Measurements from ENCODE around the gene EXD3.

DNA sequence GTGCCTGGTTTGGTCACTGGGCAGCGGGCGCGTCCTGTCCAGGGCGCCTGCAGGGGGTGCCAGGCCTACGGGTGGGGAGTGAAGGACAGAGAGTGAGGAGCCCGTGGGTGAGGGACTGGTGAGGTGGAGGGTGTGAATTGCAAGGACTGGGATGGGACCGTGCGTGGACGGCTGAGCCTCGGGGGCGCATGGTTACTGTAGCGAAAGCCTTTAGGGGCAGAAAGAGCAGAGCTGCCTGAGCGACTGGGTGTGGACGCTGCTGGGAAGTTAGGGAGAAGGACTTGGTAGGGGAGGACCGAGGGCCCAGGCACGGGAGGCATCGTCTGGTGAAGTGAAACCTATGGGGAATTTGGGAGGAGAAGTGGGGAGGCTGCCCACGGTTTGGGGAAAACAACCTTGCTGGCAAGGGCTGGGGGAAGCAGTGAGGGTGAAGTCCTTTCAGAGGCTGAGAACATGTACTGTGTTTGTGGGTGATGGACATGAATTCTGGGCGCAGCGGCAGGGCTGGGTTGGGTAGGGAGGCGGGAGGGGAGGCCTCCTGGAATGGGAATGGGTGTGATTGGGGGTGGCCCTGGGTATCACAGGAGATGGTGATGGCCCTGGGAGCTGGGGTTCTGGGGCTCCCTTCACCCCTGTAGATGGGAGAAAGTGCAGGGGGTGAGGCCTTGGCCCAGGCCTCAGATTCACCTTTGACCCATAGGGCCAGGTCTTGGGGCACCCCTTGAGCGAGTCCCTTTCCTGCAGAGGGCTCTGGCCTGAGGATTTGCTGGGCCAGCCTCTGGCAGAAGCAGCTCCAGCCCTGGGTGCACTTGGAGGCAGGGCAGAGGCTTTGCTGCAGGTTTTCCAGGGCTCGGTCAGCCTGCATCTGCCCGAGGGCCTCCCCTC is 147.1 kb downstream of the EXD3 start:
- TF ChIP-seq POLR2A (IDR thresholded peaks at IDR 0.05; ENCODE audit: low read length) (no peak), GATA1 (IDR thresholded peaks at IDR 0.05; ENCODE audit: low read depth, low read length) (no peak)
